SW480 (cell line): ENCODE data around the gene HOXD11.

ENCODE experiments used
- DNase-seq: peaks from one replicate; pipeline ENCODE4 v3.0.0-alpha.2; 2016; ENCODE audit warnings: low spot score

The HOXD11 gene

DNA sequence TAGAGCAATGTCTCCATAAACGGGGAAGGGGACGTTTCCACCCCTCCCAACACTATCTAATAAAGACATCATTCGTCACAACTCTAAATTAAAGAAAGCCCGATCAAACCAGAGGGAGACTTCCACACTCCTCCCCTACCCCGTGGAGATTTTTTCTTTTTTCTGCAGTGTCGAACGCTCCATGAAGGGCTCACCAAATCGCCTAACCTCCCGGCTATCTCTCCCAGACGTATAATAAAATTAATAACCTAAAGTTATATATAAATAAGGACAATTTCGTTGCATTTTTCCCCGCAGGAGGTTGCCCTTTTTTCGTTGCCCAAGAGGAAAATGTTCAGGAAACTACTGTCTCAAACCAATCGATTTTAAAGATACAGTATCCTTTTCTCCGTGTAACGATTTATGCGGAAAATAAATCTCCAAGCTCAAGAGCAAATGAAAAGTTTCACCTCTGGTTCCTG lies 25.7 kb upstream of the HOXD11 start:
- DNase-seq: no peak

GRCh38 chr2:176081837-176082524 lies 25.1 kb upstream of the HOXD11 start:
- no peak for DNase-seq

GRCh38 chr2:176082525-176082823 lies 24.6 kb upstream of the HOXD11 start:
- DNase-seq: no peak

GRCh38 chr2:176082824-176083751 lies 24.0 kb upstream of the HOXD11 start:
- DNase-seq: no peak

GRCh38 chr2:176083796-176084261 lies 23.3 kb upstream of the HOXD11 start, which contains the start of gene EVX2:
Gene EVX2, minus strand, starts transcription at chr2:176083962. Its CDS starts 186 bp downstream, at chr2:176083776.
- DNase-seq: no peak

- DNase-seq: no peak
Measured at GRCh38 chr2:176084611-176085119, 22.4 kb upstream of the HOXD11 start.

- no peak for DNase-seq
Measured at GRCh38 chr2:176085120-176085788, 21.8 kb upstream of the HOXD11 start.

DNA sequence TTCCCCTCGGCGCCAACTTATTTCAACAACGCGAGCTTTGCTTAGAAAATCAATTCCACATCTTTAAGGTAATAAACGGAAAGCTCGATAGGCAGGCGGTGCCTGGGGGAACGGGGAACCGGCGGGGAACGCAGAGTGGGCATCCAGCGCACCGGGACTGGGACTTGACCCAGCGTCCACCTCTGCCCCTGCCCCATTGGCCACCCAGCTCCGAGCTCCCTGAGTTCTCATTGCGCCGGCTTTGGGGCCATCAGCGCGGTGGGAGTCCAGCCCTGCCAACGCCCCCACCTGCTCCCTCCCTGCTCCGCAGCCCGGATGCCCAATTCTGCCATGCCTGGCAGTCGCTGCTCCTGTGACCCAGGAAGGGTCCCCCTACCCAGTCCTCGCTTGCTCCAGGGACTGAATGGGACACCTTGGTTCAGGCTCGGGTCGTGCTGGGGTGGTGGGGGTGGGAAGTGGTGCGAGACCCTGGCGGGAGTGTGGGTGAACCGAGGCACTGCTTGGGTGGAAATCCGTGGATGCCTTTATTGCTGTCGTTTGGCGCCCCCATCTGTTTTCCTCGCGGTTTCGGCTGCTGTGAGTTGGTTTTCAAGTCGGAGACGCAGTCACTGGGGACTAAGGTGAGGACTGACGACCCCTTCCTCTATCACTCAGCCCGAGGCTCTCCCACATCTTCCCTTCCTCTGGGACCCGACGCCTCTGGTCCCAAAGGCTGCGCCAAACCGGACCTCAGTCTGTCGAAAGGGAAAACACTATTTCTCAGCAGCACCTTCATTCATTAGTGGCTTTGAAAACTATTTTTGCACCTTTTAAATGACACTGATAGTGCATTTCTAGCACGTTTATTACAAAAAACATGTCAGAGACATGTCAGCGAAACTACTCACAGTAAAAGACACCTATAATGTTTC lies 21.0 kb upstream of the HOXD11 start:
- no peak for DNase-seq

DNA sequence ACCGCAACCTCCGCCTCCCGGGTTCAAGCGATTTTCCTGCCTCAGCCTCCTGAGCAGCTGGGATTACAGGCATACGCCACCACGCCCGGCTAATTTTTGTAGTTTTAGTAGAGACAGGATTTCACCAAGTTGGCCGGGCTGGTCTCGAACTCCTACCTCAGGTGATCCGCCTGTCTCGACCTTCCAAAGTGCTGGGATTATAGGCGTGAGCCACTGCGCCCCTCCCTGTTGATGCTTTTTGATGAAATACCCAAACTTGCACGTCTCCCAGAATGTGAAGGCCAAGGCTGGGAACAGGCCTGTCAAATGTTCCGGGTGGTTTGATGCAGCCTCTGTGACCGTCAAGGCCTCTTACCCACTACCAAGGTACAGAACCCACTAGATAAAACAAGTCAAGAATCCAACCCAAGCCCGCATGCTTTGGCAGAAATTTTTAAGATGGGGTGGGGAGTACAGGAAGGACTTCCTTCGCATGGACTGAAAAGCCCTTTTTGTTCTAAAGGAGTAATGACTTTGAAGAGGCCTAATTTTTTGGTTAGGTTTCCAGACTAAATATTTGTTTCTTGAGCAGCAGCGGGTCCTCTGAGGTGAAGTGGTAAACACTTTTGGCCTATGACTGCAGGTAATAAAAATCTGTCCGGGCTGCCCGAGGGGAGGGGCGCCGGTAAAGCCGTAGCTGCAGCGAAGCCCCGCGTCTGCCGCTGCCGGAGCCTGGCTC lies 19.6 kb upstream of the HOXD11 start:
- no peak for DNase-seq

- peak; percentile 60 for DNase-seq
Measured at GRCh38 chr2:176088048-176088936, 18.8 kb upstream of the HOXD11 start.

DNA sequence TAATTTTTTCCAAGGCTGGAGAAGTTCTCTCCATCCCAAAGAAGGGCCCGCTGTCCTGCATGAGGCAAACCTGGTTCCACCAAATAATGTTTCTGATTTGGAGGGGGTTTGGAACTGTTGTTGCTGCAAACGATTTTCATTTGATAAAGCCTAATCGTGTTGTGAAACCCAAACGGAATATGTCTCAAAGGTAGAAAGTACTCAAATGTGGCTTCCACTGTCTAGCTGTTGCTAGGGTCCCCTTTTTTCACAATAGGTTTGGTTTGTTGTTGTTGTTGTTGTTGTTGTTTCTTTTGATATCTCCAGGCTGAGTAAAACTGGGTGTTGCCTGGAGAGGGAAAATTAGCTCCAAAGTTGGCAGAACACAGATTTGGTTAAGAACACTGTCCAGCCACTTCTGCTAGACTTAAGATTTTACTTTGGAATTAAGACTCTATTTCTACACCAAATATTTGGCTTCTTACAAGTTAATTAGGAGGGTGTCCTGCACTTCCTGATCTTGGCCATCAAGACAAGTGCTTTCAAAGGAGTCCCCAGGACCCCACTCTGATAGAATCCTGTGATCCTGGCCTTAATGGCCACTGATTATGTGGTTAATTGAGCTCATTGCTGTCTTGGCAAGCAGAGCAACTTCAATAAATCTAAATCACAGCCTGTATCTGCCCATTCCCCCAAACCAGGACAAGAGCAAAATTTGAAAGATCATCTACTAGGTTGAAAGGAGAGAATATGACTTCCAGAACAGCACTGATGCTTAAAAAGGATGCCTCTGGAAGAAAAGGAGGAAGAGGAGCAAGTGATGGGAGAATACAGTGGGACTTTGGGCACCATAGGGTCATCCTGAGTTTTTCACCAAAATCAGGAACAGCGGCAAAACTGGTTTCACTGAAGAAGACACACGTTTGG lies 17.9 kb upstream of the HOXD11 start:
- no peak for DNase-seq

- DNase-seq: no peak
Measured at GRCh38 chr2:176089843-176090395, 17.2 kb upstream of the HOXD11 start.

DNA sequence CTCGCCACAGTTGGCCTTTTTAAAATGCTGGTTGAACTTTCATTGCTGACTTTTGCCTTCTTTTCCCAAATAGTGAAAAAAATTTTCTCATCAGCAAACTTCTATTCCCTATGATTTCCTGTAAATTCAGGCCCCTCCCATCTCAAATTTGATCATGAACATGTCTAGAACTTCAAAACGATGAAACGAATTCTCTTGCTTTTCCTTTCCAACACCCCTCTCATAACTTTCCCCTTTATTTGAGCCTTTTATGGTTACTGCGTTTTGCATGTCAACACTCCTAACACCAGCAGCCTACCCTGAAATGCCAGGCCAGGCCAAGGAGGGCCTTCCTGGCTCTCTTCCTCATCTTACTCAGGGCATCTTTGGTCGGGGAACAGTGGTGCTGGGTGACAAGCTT lies 16.2 kb upstream of the HOXD11 start:
- no peak for DNase-seq

- DNase-seq: no peak
Measured at GRCh38 chr2:176091329-176092258, 15.5 kb upstream of the HOXD11 start.

GRCh38 chr2:176092270-176093144 lies 14.6 kb upstream of the HOXD11 start, which contains the start of gene HOXD13:
Gene HOXD13, plus strand, starts transcription at chr2:176092721. Its CDS starts 170 bp downstream, at chr2:176092891.
- peak; percentile 41 for DNase-seq
